CD4-positive, alpha-beta memory T cell (primary cell): ENCODE results near the gene MEGF6. TPM values are rescaled to one million over a fixed set of nuclear protein-coding genes. Genes with fewer than 3 reads are reported as not detected.
A peak's percentile ranks its signal among the peaks of the same experiment; 100 is the strongest.

Source experiments
- CTCF ChIA-PET: fragments of 350-600 bp; sonication (Branson Sonifier 250); formaldehyde crosslinking; loops from one replicate; lab custom pipeline; 2021; ENCODE audit warnings: inconsistent platforms; ENCODE audit not compliant: partially characterized antibody; lab: Charles Lee
- POLR2A ChIA-PET: fragments of 350-600 bp; sonication (Branson Sonifier 250); formaldehyde crosslinking; loops from one replicate; lab custom pipeline; 2021; ENCODE audit not compliant: partially characterized antibody; lab: Charles Lee
- DNase-seq, 5 donors: peaks; one replicate each; pipeline versions ENCODE4 v3.0.0 to v3.0.0-alpha.2; 2020 to 2022; ENCODE audit warnings: mixed read lengths in 1 of 5
- H3K27ac ChIP-seq: one replicate; pipeline ENCODE4 v1.7.0; 2013; ENCODE audit warnings: low read depth, low read length
- H3K27me3 ChIP-seq: 2 replicates; pipeline ENCODE4 v1.7.0; 2013; ENCODE audit warnings: mild to moderate bottlenecking, low read length, moderate library complexity; ENCODE audit not compliant: insufficient read depth
- H3K36me3 ChIP-seq: 2 replicates; pipeline ENCODE4 v1.7.0; 2013; ENCODE audit warnings: mild to moderate bottlenecking, low read length, moderate library complexity; ENCODE audit not compliant: insufficient read depth
- H3K4me1 ChIP-seq: 2 replicates; pipeline ENCODE4 v1.7.0; 2013; ENCODE audit warnings: mild to moderate bottlenecking, low read length, moderate library complexity; ENCODE audit not compliant: insufficient read depth
- H3K4me3 ChIP-seq, 2 donors: one replicate each; pipeline ENCODE4 v1.7.0; 2013; ENCODE audit warnings: low read length in 2 of 2, mild to moderate bottlenecking in 1 of 2
- H3K9me3 ChIP-seq, 2 donors: one replicate each; pipeline ENCODE4 v1.7.0; 2013; ENCODE audit warnings: low read length in 2 of 2, control low read depth in 1 of 2; ENCODE audit not compliant: control insufficient read depth in 1 of 2
- H3K27ac Mint-ChIP-seq, 7 donors: one replicate each; pipeline ENCODE4 v1.8.0; 2020 to 2021; ENCODE audit warnings: mixed read lengths in 7 of 7, mild to moderate bottlenecking in 6 of 7, inconsistent platforms in 3 of 7, moderate library complexity in 3 of 7
- H3K27me3 Mint-ChIP-seq, 2 donors: one replicate each; pipeline ENCODE4 v1.8.0; 2020 to 2021; ENCODE audit warnings: mixed read lengths in 2 of 2
- H3K36me3 Mint-ChIP-seq, 2 donors: one replicate each; pipeline ENCODE4 v1.8.0; 2020 to 2021; ENCODE audit warnings: mixed read lengths in 2 of 2, inconsistent platforms in 1 of 2, mild to moderate bottlenecking in 1 of 2
- H3K4me1 Mint-ChIP-seq, 4 donors: one replicate each; pipeline ENCODE4 v1.8.0; 2020 to 2021; ENCODE audit warnings: mixed read lengths in 4 of 4, mild to moderate bottlenecking in 1 of 4
- H3K4me3 Mint-ChIP-seq, 8 donors: one replicate each; pipeline ENCODE4 v1.8.0; 2020 to 2021; ENCODE audit warnings: mixed read lengths in 8 of 8, mild to moderate bottlenecking in 7 of 8, moderate library complexity in 6 of 8, inconsistent platforms in 3 of 8
- H3K9me3 Mint-ChIP-seq, 8 donors: one replicate each; pipeline ENCODE4 v1.8.0; 2020 to 2021; ENCODE audit warnings: mixed read lengths in 8 of 8, mild to moderate bottlenecking in 5 of 8, inconsistent platforms in 3 of 8, moderate library complexity in 1 of 8
- intact Hi-C: fragments of 100-400 bp; cut with micrococcal nuclease; formaldehyde crosslinking; loops from one replicate; pipeline ENCODE4 v1.15.1; 2023
- polyA plus RNA-seq, 2 donors: library from polyadenylated mRNA; unstranded; fragments of 300-500 nt; fragmentation: Illumina TruSeq; gene quantifications; one replicate each; pipeline ENCODE4 v1.2.3, GENCODE V29; 2021
- total RNA-seq, 2 experiments: library from RNA; stranded (reverse); gene quantifications; one replicate each; pipeline ENCODE4 v1.2.3, GENCODE V29; 2021

The MEGF6 gene
- total and polyA plus RNA-seq, 4 experiments from 2014 or later = 2.4 to 168 (median 87.0) TPM

- H3K27ac Mint-ChIP-seq = peak overlapping the region in 1 of 7 donors; percentile 13
- no peak overlapping the region for H3K27ac ChIP-seq
- H3K4me3 ChIP-seq = no peak overlapping the region
- H3K27me3 Mint-ChIP-seq = peaks cover under 1 to 4% of the 10 kb centered on the region in 2 donors
- no peaks in the 10 kb centered on the region for H3K36me3 ChIP-seq
- H3K4me1 ChIP-seq = peaks cover 13% of the 10 kb centered on the region
- POLR2A ChIA-PET = no interaction called here
- H3K36me3 Mint-ChIP-seq = no peaks in the 10 kb centered on the region
- H3K4me3 Mint-ChIP-seq = peak overlapping the region; percentile 2 to 78 (median 62)
- peaks cover 11% of the 10 kb centered on the region for H3K27me3 ChIP-seq
- H3K9me3 Mint-ChIP-seq = no peaks in the 10 kb centered on the region
- CTCF ChIA-PET = interaction anchor here (0.8 kb wide), 1 partner anchor 163 kb away, joined by 3 read pairs; no protein-coding TSS in a partner anchor
- no peaks in the 10 kb centered on the region for H3K9me3 ChIP-seq
- intact Hi-C loops = no loop called here
- no peak for DNase-seq
- peaks cover 0 to 7% (median 2%) of the 10 kb centered on the region in 4 donors for H3K4me1 Mint-ChIP-seq
Observed at GRCh38 chr1:3455670-3456448, 155.4 kb downstream of the MEGF6 start.

- ChIA-PET CTCF (interaction anchor here (0.8 kb wide), 1 partner anchor 164 kb away, joined by 3 read pairs; no protein-coding TSS in a partner anchor), POLR2A (no interaction called here)
Observed at GRCh38 chr1:3454811-3455618, 156.3 kb downstream of the MEGF6 start.

GRCh38 chr1:3453891-3454810 is 157.2 kb downstream of the MEGF6 start, which contains the start of gene ARHGEF16:
TSS of gene ARHGEF16 (plus strand) at chr1:3454665. CDS start at chr1:3463085, 8,420 bp downstream.
- peak in 4 of 5 donors; percentile 21 to 36 (median 24) for DNase-seq
- Histone ChIP-seq H3K4me1 (peaks cover 13% of the 10 kb centered on the region), H3K27me3 (peaks cover 11% of the 10 kb centered on the region), H3K4me3 (peak within 1 kb of the TSS in 1 of 2 donors; percentile 18), H3K27ac (no peak within 1 kb of the TSS), H3K36me3 (no peaks in the 10 kb centered on the region), H3K9me3 (no peaks in the 10 kb centered on the region)
- peaks cover 6 to 7% of the 10 kb centered on the region in 2 donors for H3K27me3 Mint-ChIP-seq
- peak within 1 kb of the TSS in 1 of 7 donors; percentile 13 for H3K27ac Mint-ChIP-seq
- H3K4me1 Mint-ChIP-seq = peaks cover 0 to 7% (median 2%) of the 10 kb centered on the region in 4 donors
- H3K4me3 Mint-ChIP-seq = peak within 1 kb of the TSS; percentile 57 to 84 (median 70)
- H3K9me3 Mint-ChIP-seq = no peaks in the 10 kb centered on the region
- H3K36me3 Mint-ChIP-seq = no peaks in the 10 kb centered on the region
- CTCF ChIA-PET = interaction anchor here (1.2 to 2.6 kb wide), 8 partner anchors 10 to 392 kb away, joined by 3 to 60 read pairs (median 5); no protein-coding TSS in a partner anchor
- POLR2A ChIA-PET = interaction anchor here (1.1 to 1.7 kb wide), 3 partner anchors 76 to 170 kb away, joined by 3 to 5 read pairs (median 5); no protein-coding TSS in a partner anchor
- intact Hi-C loops = loop anchor here (1.0 kb wide), 1 partner anchor 165 kb away; no protein-coding TSS in a partner anchor

More at GRCh38 chr1:3454811-3455618, 156.3 kb downstream of the MEGF6 start:
- H3K27me3 ChIP-seq = peaks cover 11% of the 10 kb centered on the region
- no peaks in the 10 kb centered on the region for H3K36me3 Mint-ChIP-seq
- H3K9me3 ChIP-seq = no peaks in the 10 kb centered on the region
- intact Hi-C loops = no loop called here
- H3K4me1 ChIP-seq = peaks cover 13% of the 10 kb centered on the region
- DNase-seq = no peak
- peak overlapping the region in 1 of 2 donors; percentile 14 for H3K4me3 ChIP-seq
- H3K27ac Mint-ChIP-seq = no peak overlapping the region
- H3K4me1 Mint-ChIP-seq = peaks cover 0 to 7% (median 2%) of the 10 kb centered on the region in 4 donors
- H3K4me3 Mint-ChIP-seq = peak overlapping the region; percentile 57 to 84 (median 68)
- peaks cover 4 to 6% of the 10 kb centered on the region in 2 donors for H3K27me3 Mint-ChIP-seq
- H3K36me3 ChIP-seq = no peaks in the 10 kb centered on the region
- no peak overlapping the region for H3K27ac ChIP-seq
- no peaks in the 10 kb centered on the region for H3K9me3 Mint-ChIP-seq

- Mint-ChIP-seq H3K36me3 (no peaks in the 10 kb centered on the region), H3K27me3 (peaks cover 7 to 8% of the 10 kb centered on the region in 2 donors), H3K27ac (peak overlapping the region in 1 of 7 donors; percentile 43), H3K9me3 (no peaks in the 10 kb centered on the region), H3K4me3 (peak overlapping the region; percentile 46 to 82 (median 66)), H3K4me1 (peaks cover 0 to 7% (median 2%) of the 10 kb centered on the region in 4 donors)
- intact Hi-C loops = loop anchor here (1.0 kb wide), 1 partner anchor 166 kb away; no protein-coding TSS in a partner anchor
- peak; percentile 57 to 75 (median 64) for DNase-seq
- no peaks in the 10 kb centered on the region for H3K9me3 ChIP-seq
- H3K27ac ChIP-seq = no peak overlapping the region
- ChIA-PET CTCF (interaction anchor here (0.8 to 2.6 kb wide), 13 partner anchors 9 to 393 kb away, joined by 3 to 60 read pairs (median 5); no protein-coding TSS in a partner anchor), POLR2A (interaction anchor here (0.7 to 1.7 kb wide), 4 partner anchors 77 to 171 kb away, joined by 3 to 5 read pairs (median 5); no protein-coding TSS in a partner anchor)
- no peak overlapping the region for H3K4me3 ChIP-seq
- peaks cover 11% of the 10 kb centered on the region for H3K27me3 ChIP-seq
- no peaks in the 10 kb centered on the region for H3K36me3 ChIP-seq
- H3K4me1 ChIP-seq = peaks cover 13% of the 10 kb centered on the region
Observed at GRCh38 chr1:3453203-3453761, 158.0 kb downstream of the MEGF6 start.

GRCh38 chr1:3452866-3453175 is 158.5 kb downstream of the MEGF6 start:
- Mint-ChIP-seq H3K9me3 (peaks cover 0 to 4% (median 3%) of the 10 kb centered on the region in 8 donors), H3K4me3 (no peak overlapping the region), H3K4me1 (peaks cover 0 to 7% (median 2%) of the 10 kb centered on the region in 4 donors), H3K36me3 (no peaks in the 10 kb centered on the region), H3K27ac (no peak overlapping the region), H3K27me3 (peaks cover 8 to 9% of the 10 kb centered on the region in 2 donors)
- Histone ChIP-seq H3K27me3 (peaks cover 11% of the 10 kb centered on the region), H3K27ac (no peak overlapping the region), H3K4me3 (no peak overlapping the region), H3K36me3 (no peaks in the 10 kb centered on the region), H3K9me3 (no peaks in the 10 kb centered on the region), H3K4me1 (peaks cover 13% of the 10 kb centered on the region)
- CTCF ChIA-PET = interaction anchor here (0.8 to 2.6 kb wide), 13 partner anchors 8 to 394 kb away, joined by 3 to 60 read pairs (median 5); no protein-coding TSS in a partner anchor
- no peak for DNase-seq
- POLR2A ChIA-PET = interaction anchor here (0.7 to 1.7 kb wide), 3 partner anchors 78 to 169 kb away, joined by 5 read pairs; no protein-coding TSS in a partner anchor
- intact Hi-C loops = loop anchor here (1.0 kb wide), 1 partner anchor 166 kb away; no protein-coding TSS in a partner anchor
